Fibroblast of mammary gland (primary cell): ENCODE measurements around the gene SOX10.
"Not testable (repeated sequence)": the region's sequence is repeated elsewhere in the genome, so short reads cannot be mapped to it uniquely, and the experiment has no call there.

ENCODE experiments used
- DNase-seq: peaks from one replicate; pipeline ENCODE4 v3.0.0-alpha.2; 2010; ENCODE audit warnings: low read depth
- H3K4me3 ChIP-seq: 2 replicates; pipeline ENCODE4 v1.5.1; 2011; ENCODE audit warnings: low read depth, mild to moderate bottlenecking, low read length, moderate library complexity; ENCODE audit not compliant: control insufficient read depth
- CTCF ChIP-seq: conservative IDR thresholded peaks from 2 replicates; pipeline ENCODE4 v1.5.1; 2011; ENCODE audit warnings: low read depth, low read length, inconsistent platforms; ENCODE audit not compliant: control insufficient read depth, insufficient read depth

Gene SOX10

GRCh38 chr22:37979782-37980181, 4.6 kb downstream of the SOX10 start:
- H3K4me3 ChIP-seq: no peak overlapping the region
- no peak for TF ChIP-seq CTCF
- no peak for DNase-seq

GRCh38 chr22:37976547-37976946, 7.8 kb downstream of the SOX10 start:
- no peak for TF ChIP-seq CTCF
- DNase-seq: no peak
- no peak overlapping the region for H3K4me3 ChIP-seq

DNA sequence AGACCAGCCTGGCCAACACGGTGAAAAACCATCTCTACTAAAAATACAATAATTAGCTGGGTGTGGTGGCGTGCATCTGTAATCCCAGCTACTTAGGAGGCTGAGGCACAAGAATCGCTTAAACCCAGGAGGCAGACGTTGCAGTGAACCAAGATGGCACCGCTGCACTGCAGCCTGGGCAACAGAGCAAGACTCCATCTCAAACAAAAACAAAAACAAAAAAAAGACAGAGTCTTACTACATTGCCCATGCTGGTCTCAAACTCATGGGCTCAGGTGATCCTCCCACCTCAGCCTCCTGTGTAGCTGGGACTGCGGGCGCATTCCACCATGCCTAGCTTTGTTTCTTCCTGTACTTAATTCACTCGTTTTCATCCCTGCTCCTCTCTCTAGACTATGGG, 8.3 kb downstream of the SOX10 start:
- not testable (repeated sequence) for DNase-seq, H3K4me3 ChIP-seq

DNA sequence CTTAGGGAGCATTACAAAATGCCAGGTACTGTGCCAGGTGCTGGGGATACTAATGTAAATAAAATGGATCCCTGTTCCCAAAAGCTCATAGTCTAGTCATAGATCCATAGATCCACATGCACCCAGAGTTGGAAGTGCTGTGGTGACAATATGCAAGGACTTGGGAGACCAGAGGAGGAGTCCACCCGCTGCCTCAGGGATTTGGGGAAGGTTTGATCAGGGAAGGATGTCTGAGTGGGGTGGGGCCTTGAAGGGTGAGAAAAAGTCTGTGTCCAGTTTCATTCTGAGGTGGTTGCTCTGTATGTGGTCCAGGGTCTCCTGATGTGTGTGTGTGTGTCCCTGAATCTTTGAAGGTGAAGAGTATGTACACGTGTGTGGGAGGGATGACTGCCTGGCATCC, 9.2 kb downstream of the SOX10 start:
- H3K4me3 ChIP-seq: no peak overlapping the region
- DNase-seq: no peak
- TF ChIP-seq CTCF: no peak

DNA sequence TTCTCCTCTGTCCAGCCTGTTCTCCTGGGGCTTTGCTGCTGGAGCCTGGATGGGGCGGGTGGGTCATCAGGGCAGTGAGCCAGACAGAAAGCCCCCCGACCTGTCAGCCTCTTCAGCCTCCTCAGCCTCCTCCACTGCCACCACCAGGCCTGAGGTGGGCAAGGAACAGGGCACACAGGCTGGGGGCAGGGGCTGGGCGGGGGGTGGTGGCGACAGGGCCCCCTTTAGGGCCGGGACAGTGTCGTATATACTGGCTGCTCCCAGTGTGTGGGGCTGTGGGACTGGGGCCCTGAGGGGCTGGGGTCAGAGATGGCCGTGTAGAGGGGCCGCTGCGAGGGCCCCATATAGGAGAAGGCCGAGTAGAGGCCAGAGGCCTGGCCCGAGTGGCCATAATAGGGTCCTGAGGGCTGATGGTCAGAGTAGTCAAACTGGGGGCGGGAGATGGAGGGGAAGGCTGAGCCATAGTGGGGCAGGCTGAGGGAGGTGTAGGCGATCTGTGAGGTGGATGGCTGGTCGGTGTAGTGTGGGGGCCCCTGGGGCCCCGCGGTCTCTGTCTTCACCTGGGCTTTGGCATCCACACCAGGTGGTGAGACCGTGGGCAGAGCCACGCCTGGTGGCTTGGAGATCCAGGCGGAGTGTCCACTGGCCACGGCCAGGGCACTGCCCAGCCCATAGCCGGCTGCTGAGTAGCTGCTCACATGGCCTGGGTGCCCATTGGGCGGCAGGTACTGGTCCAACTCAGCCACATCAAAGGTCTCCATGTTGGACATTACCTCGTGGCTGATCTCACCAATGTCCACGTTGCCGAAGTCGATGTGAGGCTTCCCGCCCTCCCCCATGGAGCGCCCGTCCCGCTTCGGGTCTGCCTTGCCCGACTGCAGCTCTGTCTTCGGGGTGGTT, 10.8 kb downstream of the SOX10 start:
- H3K4me3 ChIP-seq: no peak overlapping the region

DNA sequence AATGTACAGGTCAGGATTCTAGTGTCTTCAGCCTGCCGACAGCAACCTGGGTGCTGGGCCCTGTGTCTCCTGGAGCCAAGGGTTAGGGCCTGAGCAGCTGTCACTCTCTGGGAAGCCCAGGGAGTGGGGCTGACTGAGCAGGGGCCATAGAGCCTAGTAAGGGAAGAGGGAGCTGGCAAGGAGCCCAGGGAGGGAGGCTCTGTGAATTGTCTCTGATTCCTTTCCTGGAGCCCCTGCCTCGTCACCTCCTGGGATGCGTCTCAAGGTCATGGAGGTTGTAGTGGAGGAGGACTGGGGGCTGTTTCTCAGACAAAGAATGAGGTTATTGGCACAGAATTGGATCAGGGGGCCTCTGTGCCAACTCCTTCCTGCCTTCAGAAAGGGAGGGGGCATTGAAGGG, 11.8 kb downstream of the SOX10 start:
- H3K4me3 ChIP-seq: no peak overlapping the region
- TF ChIP-seq CTCF: no peak
- no peak for DNase-seq

More for the DNA sequence above, 10.8 kb downstream of the SOX10 start:
- no peak for DNase-seq
- TF ChIP-seq CTCF: no peak

DNA sequence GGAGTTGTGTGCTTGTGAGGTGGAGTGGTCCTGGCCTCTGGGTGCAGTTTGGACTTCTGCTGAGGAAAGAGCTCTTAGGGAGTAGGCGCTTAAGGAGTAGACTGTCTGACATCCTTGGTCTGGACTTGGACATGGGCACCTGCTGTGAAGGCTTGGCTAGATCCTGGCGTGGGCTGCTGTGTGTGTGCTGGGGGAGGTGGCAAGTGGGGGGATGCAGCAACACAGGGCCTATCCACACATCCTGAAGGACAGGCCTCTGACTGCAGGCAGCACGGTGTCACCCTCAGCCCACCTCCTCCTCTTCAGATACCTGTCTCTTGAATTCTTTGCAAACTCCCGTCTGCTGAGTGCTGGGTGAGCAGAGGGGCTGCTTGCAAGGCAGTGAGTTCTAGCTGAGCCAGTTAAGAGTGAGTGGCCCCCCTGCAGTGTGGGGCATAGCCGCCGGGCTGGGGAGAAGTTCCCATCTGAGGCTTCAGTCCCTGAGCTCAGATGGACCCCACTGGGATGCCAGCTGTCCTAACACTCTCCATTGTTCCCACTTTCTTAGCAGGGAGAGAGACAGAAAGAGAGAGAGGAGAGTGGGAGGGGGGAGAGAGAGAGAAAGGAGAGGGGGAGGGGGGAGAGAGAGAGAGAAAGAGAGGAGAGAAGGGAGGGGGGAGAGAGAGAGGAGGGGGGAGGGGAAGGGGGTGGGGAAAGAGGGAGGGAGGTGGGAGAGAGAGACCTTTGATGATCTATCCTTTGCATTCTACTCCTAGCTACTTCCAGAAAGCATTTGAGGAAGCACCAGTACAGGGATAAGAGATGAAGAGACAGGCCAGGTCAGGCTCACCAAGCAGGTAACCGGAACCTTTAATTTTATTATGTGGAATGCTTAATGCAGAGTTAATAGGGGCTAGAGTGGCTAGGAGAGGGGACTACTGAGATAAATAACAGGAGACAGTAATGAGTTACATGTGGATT, 12.6 kb downstream of the SOX10 start:
- H3K4me3 ChIP-seq: no peak overlapping the region
- no peak for TF ChIP-seq CTCF
- no peak for DNase-seq
